ENCODE results near the gene CDKL4.
"Not testable (repeated sequence)": the region's sequence is repeated elsewhere in the genome, so short reads cannot be mapped to it uniquely, and the experiment has no call there.

Gene CDKL4

GRCh38 chr2:39243469-39244123 is at the start of gene CDKL4:
Gene CDKL4, minus strand, starts transcription at chr2:39243970.
- DNase-seq, result peak; percentile 45 to 56

GRCh38 chr2:39290433-39290832 is 46.7 kb upstream of the CDKL4 start:
- no peak for DNase-seq

GRCh38 chr2:39289609-39290008 is 45.8 kb upstream of the CDKL4 start:
- no peak for DNase-seq

- no peak for DNase-seq
Observed at GRCh38 chr2:39283561-39283960, 39.8 kb upstream of the CDKL4 start.

- no peak for DNase-seq
Observed at GRCh38 chr2:39281391-39281790, 37.6 kb upstream of the CDKL4 start.

- DNase-seq, result no peak
Observed at GRCh38 chr2:39275016-39275415, 31.2 kb upstream of the CDKL4 start.

- DNase-seq, result no peak
Observed at GRCh38 chr2:39269941-39270340, 26.2 kb upstream of the CDKL4 start.

GRCh38 chr2:39266916-39267434 is 23.2 kb upstream of the CDKL4 start:
- DNase-seq, result no peak

GRCh38 chr2:39266139-39266805 is 22.5 kb upstream of the CDKL4 start:
- no peak for DNase-seq

- no peak for DNase-seq
Observed at GRCh38 chr2:39265315-39265714, 21.5 kb upstream of the CDKL4 start.

GRCh38 chr2:39264733-39265132 is 21.0 kb upstream of the CDKL4 start:
- no peak for DNase-seq

GRCh38 chr2:39260087-39260486 is 16.3 kb upstream of the CDKL4 start:
- no peak for DNase-seq

GRCh38 chr2:39256040-39256439 is 12.3 kb upstream of the CDKL4 start:
- no peak for DNase-seq

GRCh38 chr2:39252888-39253518 is 9.2 kb upstream of the CDKL4 start:
- DNase-seq, result no peak

GRCh38 chr2:39247512-39248043 is 3.8 kb upstream of the CDKL4 start:
- DNase-seq, result no peak

GRCh38 chr2:39246382-39246980 is 2.7 kb upstream of the CDKL4 start:
- no peak for DNase-seq

- DNase-seq, result peak; percentile 57 to 61
Observed at GRCh38 chr2:39244963-39245625, 1.3 kb upstream of the CDKL4 start.

GRCh38 chr2:39244241-39244862 is 582 bp upstream of the CDKL4 start:
- not testable (repeated sequence) for DNase-seq

- no peak for DNase-seq
Observed at GRCh38 chr2:39241588-39241987, 2.2 kb downstream of the CDKL4 start.

GRCh38 chr2:39240758-39241157 is 3.0 kb downstream of the CDKL4 start:
- no peak for DNase-seq

- DNase-seq, result no peak
Observed at GRCh38 chr2:39234754-39235153, 9.0 kb downstream of the CDKL4 start.

- no peak for DNase-seq
Observed at GRCh38 chr2:39232141-39232540, 11.6 kb downstream of the CDKL4 start.
